HS-27A (cell line): ENCODE data around the gene CRELD2.

ENCODE experiments used
- DNase-seq: peaks from one replicate; pipeline ENCODE4 v3.0.0-alpha.2; 2012; ENCODE audit warnings: low read depth, missing footprints

The CRELD2 gene, protein sequence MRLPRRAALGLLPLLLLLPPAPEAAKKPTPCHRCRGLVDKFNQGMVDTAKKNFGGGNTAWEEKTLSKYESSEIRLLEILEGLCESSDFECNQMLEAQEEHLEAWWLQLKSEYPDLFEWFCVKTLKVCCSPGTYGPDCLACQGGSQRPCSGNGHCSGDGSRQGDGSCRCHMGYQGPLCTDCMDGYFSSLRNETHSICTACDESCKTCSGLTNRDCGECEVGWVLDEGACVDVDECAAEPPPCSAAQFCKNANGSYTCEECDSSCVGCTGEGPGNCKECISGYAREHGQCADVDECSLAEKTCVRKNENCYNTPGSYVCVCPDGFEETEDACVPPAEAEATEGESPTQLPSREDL

DNA sequence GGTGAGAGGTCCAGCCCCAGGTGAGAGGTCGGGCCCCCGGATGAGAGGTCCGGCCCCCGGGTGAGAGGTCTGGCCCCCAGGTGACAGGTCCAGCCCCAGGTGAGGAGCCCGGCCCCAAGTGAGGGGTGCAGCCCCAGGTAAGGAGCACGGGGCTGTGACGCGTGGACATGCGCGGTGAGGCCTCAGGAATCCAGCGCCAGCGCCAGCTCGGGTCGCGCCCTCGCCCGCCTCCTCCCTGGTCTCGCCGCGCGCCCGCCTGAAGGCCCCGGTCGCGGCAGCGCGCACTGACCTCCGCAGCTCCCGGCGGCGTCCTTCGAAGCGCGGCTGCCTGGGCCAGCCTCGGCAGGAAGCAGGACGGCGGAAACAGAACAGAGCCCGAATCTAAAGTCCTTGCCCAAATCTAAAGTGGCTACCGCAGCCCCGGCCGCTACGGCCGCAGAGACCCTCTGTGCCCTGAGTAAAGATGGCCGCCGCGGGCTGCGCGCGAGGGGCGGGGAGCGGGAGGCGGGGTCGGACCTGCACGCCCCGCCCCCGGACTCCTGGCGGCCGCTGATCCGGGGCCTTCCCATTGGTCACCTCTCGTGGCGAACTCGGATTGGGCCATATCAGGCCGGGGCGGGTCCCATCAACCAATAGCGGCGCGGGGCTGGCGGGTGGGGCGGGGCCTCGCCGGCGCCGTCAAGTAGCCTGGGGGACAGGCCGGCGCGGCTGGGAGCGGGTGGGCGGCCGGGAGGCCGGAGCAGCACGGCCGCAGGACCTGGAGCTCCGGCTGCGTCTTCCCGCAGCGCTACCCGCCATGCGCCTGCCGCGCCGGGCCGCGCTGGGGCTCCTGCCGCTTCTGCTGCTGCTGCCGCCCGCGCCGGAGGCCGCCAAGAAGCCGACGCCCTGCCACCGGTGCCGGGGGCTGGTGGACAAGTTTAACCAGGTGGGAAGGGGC lies at the start of gene CRELD2, which contains the start of gene ALG12:
Gene CRELD2, plus strand, starts transcription at position 661 of the 937 bp plus-strand sequence. Its CDS starts 136 bp downstream, at position 797.
Gene ALG12, minus strand, starts transcription at position 465 of the 937 bp plus-strand sequence. CDS start 4,673 bp downstream, outside the sequence.
- peak; percentile 73 for DNase-seq

DNA sequence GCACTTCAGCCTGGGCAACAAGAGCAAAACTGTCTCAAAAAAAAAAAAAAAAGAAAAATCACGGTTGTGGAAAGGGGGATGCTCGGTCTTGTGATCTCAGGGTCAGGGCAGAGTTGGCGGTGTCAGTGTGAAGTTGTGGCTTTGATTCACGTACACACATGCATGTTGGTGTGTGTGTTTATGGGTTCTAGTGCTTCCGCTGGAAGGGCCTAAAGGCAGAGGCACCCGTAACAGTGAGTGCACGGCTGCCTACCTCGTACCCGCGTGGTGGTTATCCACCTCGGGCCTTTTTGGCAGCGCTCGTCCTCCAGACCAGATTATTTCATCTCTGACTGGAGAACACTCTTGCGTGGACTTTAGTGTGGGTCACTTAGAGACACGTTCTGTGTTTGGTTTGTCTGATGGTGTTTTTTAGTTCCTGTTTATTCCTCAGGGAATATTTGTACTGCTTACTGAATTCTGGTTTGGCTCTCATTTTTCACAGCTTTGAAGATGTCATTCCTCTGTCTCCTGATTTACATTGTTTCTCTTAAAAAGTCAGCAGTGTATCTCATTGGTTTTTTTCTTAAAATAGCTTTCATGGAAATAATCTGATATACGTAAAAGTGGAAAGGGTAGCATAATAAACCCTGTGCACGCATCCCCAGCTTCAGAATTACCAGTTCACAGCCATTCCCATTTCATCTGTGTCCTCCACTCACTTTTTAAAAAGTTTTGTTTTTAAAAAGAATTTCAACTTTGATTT lies 49.2 kb upstream of the CRELD2 start:
- no peak for DNase-seq

- DNase-seq = no peak
Observed at GRCh38 chr22:49869845-49870712, 48.4 kb upstream of the CRELD2 start.

DNA sequence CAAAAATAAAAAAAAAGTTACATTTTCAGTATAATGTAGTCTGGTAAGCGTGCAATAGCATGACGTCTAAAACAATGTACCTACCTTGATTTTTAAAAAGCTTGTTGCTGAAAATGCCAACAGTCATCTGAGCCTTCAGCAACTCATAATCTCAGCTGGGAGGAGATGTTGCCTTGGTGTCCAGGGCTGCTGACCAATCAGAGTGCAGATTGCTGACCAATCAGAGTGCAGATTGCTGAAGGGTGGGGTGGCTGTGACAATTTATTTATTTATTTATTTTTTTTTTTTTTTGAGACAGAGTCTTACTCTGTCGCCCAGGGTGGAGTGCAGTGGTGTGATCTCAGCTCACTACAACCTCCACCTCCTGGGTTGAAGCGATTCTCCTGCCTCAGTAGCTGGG lies 47.0 kb upstream of the CRELD2 start:
- no peak for DNase-seq

DNA sequence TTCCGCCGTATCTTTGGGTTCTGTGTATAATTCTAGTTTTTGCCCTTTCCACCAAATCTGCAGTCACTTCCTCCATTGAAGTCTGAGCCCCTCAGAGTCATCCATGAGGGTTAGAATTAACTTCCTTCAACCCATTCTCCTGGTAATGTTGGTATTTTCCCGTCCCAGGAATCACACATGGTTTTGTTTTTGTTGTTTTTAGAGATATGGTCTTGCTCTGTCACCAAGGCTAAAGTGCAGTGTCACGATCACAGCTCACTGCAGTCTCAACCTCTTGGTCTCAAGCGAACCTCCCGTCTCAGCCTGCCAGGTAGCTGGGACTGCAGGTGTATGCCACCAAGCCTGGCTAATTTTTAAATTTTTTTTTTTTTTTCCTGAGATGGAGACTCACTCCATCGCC lies 46.1 kb upstream of the CRELD2 start:
- DNase-seq = no peak

GRCh38 chr22:49873228-49873940 lies 45.0 kb upstream of the CRELD2 start:
- DNase-seq = no peak

DNA sequence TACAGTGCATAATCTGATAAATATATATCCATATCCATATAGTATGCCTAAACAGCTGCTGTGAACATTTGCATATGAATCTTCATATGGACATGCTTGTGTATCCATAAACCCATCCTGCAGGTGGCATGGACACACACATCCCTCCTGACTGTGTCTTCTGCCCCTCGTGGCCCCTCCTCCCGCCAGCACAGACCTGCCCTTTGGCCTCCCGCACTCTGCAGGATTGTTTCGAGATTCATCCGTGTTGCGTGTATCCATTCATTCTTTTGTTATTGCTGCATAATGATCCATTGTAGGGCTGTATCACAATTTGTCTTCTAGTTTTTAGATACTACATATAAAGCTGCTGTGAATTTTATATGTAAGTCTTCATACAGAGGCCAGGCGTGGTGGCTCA lies 40.8 kb upstream of the CRELD2 start:
- DNase-seq = no peak

DNA sequence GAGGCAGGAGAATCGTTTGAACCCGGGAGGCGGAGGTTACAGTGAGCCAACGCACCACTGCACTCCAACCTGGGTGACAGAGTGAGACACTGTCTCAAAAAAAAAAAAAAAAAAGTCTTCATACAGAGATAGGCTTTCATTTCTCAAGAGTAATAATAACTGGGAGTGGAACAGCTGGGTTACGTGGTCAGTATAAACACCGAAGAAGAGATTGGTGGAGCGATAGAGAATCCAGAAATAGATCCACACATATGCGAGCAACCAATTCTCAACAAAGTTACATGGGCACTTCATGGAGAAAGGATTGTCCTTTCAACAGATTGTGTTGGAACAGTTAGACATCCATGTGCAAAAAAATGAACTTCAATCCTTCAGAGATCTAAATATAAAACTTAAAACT lies 40.2 kb upstream of the CRELD2 start:
- no peak for DNase-seq

DNA sequence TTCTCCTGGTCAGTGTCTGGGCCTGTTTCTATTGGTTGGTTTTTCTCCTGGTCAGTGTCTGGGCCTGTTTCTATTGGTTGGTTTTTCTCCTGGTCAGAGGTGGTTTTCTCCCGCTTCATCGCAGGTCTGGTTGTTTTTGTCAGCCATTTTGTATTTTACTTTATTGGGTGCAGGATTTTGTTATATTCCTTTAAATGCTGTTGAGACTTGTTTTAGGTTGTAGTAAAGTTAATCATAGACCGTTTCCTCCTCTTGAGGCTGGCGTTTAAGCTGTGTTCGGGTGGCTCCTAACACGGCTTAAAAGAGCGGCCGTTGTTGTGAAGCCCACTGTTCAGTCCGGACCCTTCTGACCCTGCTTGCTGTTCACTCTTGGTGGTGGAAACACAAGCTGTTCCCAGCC lies 38.6 kb upstream of the CRELD2 start:
- no peak for DNase-seq

GRCh38 chr22:49880281-49880680 lies 38.2 kb upstream of the CRELD2 start:
- no peak for DNase-seq

DNA sequence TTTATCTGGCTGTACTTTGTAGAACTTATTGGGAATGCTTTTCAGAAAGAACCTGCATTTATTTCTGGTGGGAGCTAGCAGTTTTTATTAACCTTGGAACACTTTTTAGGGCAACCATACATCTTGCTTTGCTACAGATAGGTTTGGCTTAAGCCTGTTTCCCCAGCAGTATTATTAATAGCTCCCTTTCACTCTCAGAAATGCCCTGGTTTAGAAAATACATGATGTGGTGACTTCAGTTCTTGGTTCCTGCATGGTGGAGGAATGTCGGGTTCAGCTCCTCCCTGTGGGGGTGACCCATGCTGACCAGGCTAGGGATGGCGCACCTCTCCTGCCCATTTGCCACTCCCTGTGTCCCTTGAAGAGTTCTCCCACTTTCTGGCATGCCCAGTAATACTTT lies 36.6 kb upstream of the CRELD2 start:
- DNase-seq = no peak

DNA sequence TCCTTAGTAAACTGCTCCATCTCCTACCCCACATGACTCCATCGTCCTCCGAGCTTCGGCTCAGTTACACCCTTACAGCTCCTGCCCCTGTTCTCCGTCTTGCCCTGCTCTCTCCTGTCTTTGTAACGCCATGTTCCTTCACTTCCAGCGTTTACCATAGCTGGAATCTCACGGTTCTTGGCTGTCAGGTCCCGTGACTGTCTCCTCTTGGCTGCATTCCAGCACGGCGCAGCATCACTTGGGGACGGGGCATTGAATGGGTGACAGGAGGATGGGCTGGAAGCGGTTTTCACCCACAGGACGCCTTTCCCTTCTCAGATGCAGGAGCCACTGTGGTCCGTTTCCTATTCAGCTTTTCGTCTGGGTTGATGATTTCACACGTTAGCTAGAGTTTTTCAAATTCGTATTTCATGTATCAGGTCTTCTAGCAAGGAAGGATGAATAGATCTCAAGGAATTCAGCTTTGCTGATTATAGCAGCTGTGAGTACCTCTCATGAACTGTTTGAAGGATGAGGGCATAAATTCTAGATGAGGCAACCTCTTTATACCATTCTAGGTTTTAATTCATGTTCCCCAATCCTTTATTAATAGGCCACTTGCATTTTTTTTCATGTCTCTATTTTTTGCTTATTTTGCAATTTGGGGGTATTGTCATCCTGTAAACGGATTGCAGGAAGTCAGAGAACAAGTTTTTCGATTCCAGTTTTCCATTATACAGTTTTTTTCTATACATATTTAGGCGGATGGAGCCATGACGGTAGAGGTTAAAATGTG lies 35.7 kb upstream of the CRELD2 start:
- no peak for DNase-seq

DNA sequence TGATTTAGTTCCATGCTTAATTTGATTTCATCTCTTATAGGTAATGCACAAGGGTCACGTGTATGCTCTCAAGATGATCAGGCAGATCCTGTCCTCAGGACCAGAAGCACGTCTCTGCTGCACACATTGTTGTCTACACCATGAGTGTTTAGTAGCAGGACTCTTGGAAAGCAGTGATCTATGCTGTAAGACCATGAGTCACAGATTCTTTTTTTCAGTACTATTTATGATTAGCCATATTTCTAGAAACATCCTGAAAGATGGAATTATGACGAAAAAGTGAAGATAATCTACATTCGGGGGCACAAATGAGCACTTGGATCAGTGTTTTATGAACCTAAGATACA lies 35.2 kb upstream of the CRELD2 start:
- no peak for DNase-seq

GRCh38 chr22:49884075-49884474 lies 34.4 kb upstream of the CRELD2 start:
- DNase-seq = no peak

DNA sequence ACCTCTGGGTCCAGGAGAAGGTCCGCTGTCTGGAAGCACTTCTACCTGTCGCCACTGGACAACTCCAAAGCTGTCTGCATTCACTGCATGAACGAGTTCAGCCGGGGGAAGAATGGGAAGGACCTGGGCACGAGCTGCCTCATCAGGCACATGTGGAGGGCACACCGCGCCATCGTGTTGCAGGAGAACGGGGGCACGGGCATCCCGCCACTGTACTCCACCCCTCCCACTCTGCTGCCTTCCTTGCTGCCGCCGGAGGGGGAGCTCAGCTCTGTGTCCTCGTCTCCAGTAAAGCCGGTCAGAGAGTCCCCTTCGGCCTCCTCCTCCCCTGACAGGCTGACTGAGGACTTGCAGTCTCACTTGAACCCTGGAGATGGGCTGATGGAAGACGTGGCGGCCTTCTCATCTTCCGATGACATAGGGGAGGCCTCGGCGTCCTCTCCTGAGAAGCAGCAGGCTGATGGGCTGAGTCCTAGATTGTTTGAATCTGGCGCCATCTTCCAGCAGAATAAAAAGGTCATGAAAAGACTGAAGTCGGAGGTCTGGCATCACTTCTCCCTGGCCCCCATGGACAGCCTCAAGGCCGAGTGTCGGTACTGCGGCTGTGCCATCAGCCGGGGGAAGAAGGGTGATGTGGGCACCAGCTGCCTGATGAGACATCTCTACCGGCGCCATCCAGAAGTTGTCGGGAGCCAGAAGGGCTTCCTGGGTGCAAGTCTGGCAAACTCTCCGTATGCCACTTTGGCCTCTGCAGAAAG lies 33.8 kb upstream of the CRELD2 start:
- no peak for DNase-seq

DNA sequence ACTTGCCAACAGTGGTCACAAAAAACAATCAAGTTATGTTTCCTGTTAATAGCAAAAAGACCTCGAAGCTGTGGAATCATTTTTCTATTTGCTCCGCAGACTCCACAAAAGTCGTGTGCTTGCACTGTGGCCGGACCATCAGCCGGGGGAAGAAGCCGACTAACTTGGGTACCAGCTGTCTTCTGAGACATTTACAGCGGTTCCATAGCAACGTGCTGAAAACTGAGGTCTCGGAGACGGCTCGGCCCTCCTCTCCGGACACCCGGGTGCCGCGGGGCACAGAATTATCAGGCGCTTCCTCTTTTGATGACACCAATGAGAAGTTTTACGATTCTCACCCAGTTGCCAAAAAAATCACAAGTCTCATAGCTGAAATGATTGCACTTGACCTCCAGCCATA lies 33.2 kb upstream of the CRELD2 start:
- no peak for DNase-seq

DNA sequence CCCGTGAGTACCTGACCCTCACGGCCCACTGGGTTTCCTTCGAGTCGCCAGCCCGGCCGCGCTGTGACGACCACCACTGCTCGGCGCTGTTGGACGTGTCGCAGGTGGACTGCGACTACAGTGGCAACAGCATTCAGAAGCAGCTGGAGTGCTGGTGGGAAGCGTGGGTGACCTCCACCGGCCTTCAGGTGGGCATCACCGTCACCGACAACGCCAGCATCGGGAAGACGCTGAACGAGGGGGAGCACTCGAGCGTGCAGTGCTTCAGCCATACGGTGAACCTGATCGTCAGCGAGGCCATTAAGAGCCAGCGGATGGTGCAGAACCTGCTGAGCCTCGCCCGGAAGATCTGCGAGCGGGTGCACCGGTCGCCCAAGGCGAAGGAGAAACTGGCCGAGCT lies 32.6 kb upstream of the CRELD2 start:
- no peak for DNase-seq

DNA sequence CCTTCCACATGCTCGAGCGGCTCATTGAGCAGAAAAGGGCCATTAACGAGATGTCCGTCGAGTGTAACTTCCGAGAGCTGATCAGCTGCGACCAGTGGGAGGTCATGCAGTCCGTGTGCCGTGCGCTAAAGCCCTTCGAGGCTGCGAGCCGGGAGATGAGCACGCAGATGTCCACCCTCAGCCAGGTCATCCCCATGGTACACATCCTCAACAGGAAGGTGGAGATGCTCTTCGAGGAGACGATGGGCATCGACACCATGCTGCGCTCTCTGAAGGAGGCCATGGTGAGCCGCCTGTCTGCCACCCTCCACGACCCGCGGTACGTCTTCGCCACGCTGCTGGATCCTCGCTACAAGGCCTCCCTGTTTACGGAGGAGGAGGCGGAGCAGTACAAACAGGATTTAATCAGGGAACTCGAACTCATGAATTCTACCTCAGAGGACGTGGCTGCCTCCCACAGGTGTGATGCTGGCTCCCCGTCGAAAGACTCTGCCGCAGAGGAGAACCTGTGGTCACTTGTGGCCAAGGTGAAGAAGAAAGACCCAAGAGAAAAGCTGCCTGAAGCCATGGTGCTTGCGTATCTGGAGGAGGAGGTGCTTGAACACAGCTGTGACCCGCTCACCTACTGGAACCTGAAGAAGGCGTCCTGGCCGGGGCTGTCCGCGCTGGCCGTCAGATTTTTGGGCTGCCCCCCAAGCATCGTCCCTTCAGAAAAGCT lies 31.9 kb upstream of the CRELD2 start:
- no peak for DNase-seq

GRCh38 chr22:49887064-49887451 lies 31.4 kb upstream of the CRELD2 start:
- DNase-seq = no peak
